Measurements from ENCODE around the gene MYH10.

DNA sequence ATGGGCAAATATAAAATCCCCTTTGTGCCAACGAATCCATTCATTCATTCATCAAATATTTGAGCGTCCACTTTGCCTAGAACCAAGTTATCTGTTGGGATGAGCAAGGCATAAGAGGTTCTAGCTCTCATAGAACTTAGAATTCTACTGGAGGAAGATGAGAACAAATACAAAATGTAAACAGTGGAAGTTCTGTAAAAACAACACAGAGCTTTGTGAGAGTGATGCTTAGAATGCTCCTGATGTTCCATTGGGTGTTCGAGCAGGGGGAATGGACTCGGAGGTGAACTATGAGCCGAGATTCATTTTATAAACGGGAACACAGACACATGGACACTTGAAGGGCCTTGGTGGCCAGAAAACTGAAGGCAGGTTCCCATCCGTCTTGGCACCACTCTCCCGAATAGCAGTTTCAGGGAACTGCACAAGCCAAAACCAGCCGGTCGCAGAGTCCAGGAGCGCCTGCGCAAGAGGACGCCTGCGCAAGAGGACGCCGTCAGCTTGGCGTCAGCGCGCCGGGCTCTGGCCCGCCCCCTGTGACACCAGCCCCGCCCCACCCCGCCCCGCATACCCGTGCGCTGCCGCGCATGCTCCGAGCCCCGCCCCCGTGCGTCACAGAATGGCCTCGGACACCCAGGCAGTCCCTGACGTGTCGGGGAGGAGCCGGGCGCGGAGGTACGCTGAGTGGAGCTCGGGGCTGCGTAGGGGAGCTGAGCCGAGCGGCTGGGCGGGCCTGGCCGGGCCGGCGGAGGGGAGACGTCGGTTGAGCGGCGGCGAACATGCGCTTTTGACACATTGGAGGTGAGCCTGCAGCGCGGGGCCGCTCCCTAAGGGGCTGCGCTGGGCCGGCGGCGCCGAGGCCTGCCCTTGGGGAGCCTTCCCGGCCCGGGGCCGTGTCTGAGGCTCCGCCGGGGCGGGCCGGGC is 195.0 kb downstream of the MYH10 start, which contains the start of gene NDEL1:
- TF ChIP-seq CTCF (IDR thresholded peaks at IDR 0.05) (no peak), EP300 (IDR thresholded peaks at IDR 0.05) (peak in 1 of 4 donors; percentile 81), POLR2AphosphoS5 (IDR thresholded peaks at IDR 0.05) (peak; percentile 98 to 100)

All from upper lobe of left lung (tissue), 4 donors.